Measurements from ENCODE around the gene CRISPLD2. TPM values are rescaled to one million over a fixed set of nuclear protein-coding genes. Genes with fewer than 3 reads are reported as not detected.

Gene CRISPLD2
- total and polyA plus RNA-seq, 2 donors from 2014 or later: 4.8 to 108 TPM

DNA sequence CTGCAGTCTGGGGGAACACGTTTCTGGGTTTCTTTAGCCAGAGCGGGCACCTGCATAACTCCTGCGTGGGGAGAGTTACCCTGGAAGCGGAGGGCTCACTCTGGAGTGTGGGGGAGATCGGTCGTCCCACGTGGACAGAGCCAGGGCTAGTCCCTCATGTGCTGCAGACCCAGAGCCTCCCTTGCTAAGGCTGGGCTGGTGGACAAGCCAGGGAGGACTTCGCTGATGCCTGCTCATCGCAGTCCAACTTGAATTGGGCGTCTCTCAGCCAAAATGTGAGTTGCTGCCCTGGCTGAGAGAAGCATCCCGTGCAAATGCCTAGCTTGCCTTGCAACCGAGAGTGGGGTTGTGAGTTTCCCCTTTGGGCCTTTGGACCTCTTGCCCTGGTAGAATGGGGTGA is 986 bp downstream of the CRISPLD2 start:
- Histone ChIP-seq H3K4me1 (ENCODE audit: control insufficient read depth in 2 of 3, insufficient read depth in 2 of 3, low read depth in 1 of 3, low read length in 3 of 3) (peaks cover 0 to 6% (median 5%) of the 10 kb centered on the region in 3 donors), H3K27me3 (ENCODE audit: control insufficient read depth, insufficient read depth, low read length) (no peaks in the 10 kb centered on the region), H3K9ac (ENCODE audit: low read length in 3 of 3) (peak overlapping the region in 1 of 3 donors; percentile 75), H3K27ac (ENCODE audit: low read depth in 2 of 2, low read length in 2 of 2) (peak overlapping the region; percentile 65 to 77), H3K36me3 (ENCODE audit: control insufficient read depth in 2 of 3, insufficient read depth in 3 of 3, low read length in 3 of 3) (no peaks in the 10 kb centered on the region), H3K9me3 (ENCODE audit: control insufficient read depth in 2 of 3, insufficient read depth in 1 of 3, low read length in 3 of 3) (no peaks in the 10 kb centered on the region), H3K4me3 (ENCODE audit: low read length in 3 of 3) (peak overlapping the region in 2 of 3 donors; percentile 43 to 78)
- FAIRE-seq: no peak
- intact Hi-C loops (cut with DNase I): no loop called here
- DNase-seq: no peak
- no peak for TF ChIP-seq CTCF (IDR thresholded peaks at IDR 0.05; ENCODE audit: borderline replicate concordance, extremely low read depth, insufficient read depth)

DNA sequence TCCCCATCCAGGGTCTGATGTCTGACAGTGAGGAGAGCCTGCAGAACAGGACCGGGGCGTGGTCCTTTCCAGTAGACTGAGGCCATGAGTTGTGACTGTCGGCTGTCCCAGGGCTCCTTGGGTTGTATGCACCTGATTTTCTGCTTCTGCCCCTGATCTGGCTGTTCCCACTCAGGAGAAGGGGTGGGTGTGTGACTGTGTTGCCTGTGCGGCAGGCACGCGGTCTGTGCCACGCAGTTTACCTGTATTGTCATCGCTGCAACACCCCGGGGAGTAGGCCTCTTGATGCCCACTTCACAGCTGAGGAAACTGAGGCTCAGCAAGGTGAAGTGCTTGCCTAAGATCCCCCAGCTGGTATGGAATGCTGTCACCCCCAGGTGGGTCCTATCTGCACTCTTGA is 1.4 kb downstream of the CRISPLD2 start:
- H3K9me3 ChIP-seq (ENCODE audit: control insufficient read depth in 2 of 3, insufficient read depth in 1 of 3, low read length in 3 of 3): no peaks in the 10 kb centered on the region
- H3K9ac ChIP-seq (ENCODE audit: low read length in 3 of 3): peak overlapping the region in 2 of 3 donors; percentile 39 to 75
- no peaks in the 10 kb centered on the region for H3K27me3 ChIP-seq (ENCODE audit: control insufficient read depth, insufficient read depth, low read length)
- no peaks in the 10 kb centered on the region for H3K36me3 ChIP-seq (ENCODE audit: control insufficient read depth in 2 of 3, insufficient read depth in 3 of 3, low read length in 3 of 3)
- DNase-seq (peak in 1 of 5 donors; percentile 57), FAIRE-seq (no peak)
- peak overlapping the region in 2 of 3 donors; percentile 43 to 78 for H3K4me3 ChIP-seq (ENCODE audit: low read length in 3 of 3)
- no peak for TF ChIP-seq CTCF (IDR thresholded peaks at IDR 0.05; ENCODE audit: borderline replicate concordance, extremely low read depth, insufficient read depth)
- H3K4me1 ChIP-seq (ENCODE audit: control insufficient read depth in 2 of 3, insufficient read depth in 2 of 3, low read depth in 1 of 3, low read length in 3 of 3): peaks cover 0 to 6% (median 5%) of the 10 kb centered on the region in 3 donors
- intact Hi-C loops (cut with DNase I): no loop called here
- peak overlapping the region; percentile 65 to 77 for H3K27ac ChIP-seq (ENCODE audit: low read depth in 2 of 2, low read length in 2 of 2)

DNA sequence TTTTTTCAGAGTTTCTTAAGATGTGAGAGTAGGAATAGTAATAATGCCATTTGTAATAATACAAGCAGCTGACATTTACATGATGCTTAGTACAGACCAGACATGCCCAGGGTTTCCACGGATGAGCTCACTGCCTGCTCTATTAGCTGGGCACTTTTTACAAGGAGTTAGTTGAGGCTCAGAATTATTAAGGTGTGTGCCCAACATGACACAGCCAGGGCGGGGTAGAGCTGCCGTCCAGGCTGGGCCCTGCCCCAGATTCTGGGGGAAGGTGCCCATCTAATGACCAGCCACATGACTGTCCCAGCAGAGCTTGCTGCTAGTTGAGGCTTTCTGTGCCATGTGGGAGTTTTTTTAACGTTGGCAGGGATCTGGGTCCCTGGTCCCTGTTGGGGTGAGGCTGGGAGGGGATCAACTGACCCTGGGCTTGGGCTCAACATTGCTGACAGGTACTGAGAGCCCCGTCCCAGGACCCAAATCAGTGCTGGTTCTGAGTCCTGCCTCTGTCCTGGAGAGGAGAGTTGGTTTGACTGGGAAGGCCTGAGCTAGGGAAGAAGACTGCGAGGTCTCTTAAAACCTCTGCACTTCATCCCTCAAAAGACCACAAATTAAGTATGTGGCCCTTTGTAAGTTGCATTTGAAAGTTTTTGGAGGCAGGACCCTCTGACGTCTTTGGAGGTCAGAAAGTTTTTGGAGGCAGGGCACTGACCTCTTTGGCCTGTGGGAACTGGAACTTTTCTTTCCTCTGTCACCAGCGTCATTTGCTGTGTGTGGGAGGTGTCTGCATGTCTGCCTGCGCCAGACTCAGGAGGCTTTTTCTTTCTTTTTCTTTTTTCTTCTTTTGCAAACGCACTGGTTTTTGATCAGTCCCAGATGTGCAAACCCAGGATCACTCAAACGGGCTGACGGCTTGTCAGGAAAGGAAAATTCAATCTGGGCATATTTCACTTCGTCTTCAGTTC is 2.2 kb downstream of the CRISPLD2 start:
- Histone ChIP-seq H3K4me1 (ENCODE audit: control insufficient read depth in 2 of 3, insufficient read depth in 2 of 3, low read depth in 1 of 3, low read length in 3 of 3) (peaks cover 0 to 6% (median 5%) of the 10 kb centered on the region in 3 donors), H3K9ac (ENCODE audit: low read length in 3 of 3) (peak overlapping the region in 1 of 3 donors; percentile 75), H3K9me3 (ENCODE audit: control insufficient read depth in 2 of 3, insufficient read depth in 1 of 3, low read length in 3 of 3) (no peaks in the 10 kb centered on the region), H3K4me3 (ENCODE audit: low read length in 3 of 3) (peak overlapping the region in 2 of 3 donors; percentile 43 to 78), H3K36me3 (ENCODE audit: control insufficient read depth in 2 of 3, insufficient read depth in 3 of 3, low read length in 3 of 3) (no peaks in the 10 kb centered on the region), H3K27me3 (ENCODE audit: control insufficient read depth, insufficient read depth, low read length) (no peaks in the 10 kb centered on the region), H3K27ac (ENCODE audit: low read depth in 2 of 2, low read length in 2 of 2) (peak overlapping the region; percentile 65 to 77)
- FAIRE-seq: no peak
- TF ChIP-seq CTCF (IDR thresholded peaks at IDR 0.05; ENCODE audit: borderline replicate concordance, extremely low read depth, insufficient read depth): no peak
- DNase-seq: peak in 3 of 5 donors; percentile 30 to 62 (median 60)
- intact Hi-C loops (cut with DNase I): no loop called here

Data from kidney (tissue), 14 donors.